ENCODE data around the gene COLEC12.

DNA sequence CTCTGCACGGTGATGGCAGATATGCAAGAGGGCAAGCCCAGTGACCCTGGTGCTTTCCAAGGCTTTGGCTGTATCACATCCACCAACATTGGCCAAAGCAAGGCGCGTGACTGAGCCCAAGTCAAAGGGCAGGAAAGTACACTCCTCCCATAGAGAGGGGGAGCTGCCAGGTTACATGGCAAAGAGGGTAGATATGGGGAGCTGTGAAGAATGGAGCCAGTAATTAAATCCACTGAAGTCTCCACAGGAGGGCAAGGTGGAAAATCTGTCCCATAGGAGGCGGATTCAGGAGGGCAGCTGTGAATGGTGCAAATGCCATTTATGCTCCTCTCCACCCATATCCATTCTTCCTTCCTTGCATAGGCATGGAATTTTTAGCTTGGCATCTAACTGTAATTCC is 188.1 kb downstream of the COLEC12 start:
- TF ChIP-seq, protein P1, sequence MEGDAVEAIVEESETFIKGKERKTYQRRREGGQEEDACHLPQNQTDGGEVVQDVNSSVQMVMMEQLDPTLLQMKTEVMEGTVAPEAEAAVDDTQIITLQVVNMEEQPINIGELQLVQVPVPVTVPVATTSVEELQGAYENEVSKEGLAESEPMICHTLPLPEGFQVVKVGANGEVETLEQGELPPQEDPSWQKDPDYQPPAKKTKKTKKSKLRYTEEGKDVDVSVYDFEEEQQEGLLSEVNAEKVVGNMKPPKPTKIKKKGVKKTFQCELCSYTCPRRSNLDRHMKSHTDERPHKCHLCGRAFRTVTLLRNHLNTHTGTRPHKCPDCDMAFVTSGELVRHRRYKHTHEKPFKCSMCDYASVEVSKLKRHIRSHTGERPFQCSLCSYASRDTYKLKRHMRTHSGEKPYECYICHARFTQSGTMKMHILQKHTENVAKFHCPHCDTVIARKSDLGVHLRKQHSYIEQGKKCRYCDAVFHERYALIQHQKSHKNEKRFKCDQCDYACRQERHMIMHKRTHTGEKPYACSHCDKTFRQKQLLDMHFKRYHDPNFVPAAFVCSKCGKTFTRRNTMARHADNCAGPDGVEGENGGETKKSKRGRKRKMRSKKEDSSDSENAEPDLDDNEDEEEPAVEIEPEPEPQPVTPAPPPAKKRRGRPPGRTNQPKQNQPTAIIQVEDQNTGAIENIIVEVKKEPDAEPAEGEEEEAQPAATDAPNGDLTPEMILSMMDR (optimal IDR thresholded peaks at IDR 0.05 in 1 of 3, IDR thresholded peaks at IDR 0.05 in 1 of 3, conservative IDR thresholded peaks at IDR 0.05 in 1 of 3; ENCODE audit: extremely low read depth in 1 of 3, insufficient read depth in 2 of 3, low read length in 3 of 3): no peak
- no peak for TF ChIP-seq EZH2 (IDR thresholded peaks at IDR 0.05; ENCODE audit: low read length)

All from keratinocyte (primary cell).